Measurements from ENCODE around the gene ELL. TPM values are rescaled to one million over a fixed set of nuclear protein-coding genes. Genes with fewer than 3 reads are reported as not detected.

The ELL gene
- total and polyA plus RNA-seq, 9 of the 15 experiments (the other 6 are each of a cell fraction or from before 2014, with no cell fraction given): 0.24 to 22.5 (median 4.1) TPM

DNA sequence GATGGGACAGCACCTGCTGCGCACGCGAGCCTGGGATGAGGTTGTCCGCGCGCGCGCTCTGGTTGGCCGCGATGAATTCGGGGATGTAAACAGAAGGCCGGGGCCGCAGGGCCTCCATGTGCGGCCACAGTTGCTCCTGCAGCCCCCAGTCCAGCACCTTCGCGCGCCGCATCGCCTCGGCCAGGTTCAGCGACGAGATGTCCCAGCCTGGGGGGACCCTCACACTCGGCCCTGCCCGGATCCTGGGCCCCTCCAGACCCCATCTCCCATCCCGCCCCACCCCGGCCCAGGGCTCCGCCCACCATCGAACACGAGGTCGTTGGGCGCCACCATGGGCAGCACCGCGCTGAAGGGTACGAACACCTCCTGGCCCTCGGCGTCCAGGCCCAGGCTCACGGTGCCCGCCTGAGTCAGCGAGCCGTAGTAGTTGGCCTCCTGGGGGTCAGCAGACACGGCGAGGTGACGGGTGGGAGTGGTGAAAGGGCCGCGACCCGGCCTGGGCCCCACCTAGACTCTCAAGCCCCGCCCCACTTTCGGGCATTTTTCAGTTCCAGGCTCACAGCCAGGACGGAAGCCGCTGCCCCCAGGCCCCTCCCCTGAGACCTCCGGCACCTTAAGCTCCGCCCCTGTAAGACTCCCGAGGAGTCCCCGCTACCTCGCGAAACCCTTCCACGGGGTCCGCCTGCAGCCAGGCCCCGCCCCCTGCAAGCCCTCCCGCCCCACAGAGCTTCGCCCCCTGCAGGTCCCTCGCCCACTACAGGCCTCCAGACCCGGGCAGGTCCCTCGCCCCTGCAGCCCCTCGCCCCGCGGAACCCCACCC lies 85.0 kb downstream of the ELL start (continued):
- TF ChIP-seq, protein P1, sequence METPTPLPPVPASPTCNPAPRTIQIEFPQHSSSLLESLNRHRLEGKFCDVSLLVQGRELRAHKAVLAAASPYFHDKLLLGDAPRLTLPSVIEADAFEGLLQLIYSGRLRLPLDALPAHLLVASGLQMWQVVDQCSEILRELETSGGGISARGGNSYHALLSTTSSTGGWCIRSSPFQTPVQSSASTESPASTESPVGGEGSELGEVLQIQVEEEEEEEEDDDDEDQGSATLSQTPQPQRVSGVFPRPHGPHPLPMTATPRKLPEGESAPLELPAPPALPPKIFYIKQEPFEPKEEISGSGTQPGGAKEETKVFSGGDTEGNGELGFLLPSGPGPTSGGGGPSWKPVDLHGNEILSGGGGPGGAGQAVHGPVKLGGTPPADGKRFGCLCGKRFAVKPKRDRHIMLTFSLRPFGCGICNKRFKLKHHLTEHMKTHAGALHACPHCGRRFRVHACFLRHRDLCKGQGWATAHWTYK (CRISPR knock-in tag; IDR thresholded peaks at IDR 0.05): peak; percentile 34; the same call in 1 of the 2 replicates
- peak; percentile 84 for TF ChIP-seq MYC (IDR thresholded peaks at IDR 0.05; ENCODE audit: low read depth, low read length)
- TF ChIP-seq MYC (CRISPR knock-in tag; IDR thresholded peaks at IDR 0.05; ENCODE audit: borderline replicate concordance, low read depth): peak; percentile 81; the same call in 1 of the 2 replicates
- no peak for TF ChIP-seq ZNF696 (CRISPR knock-in tag; conservative IDR thresholded peaks at IDR 0.05)
- peak; percentile 51 for TF ChIP-seq RBM22 (IDR thresholded peaks at IDR 0.05; ENCODE audit: low read depth, low read length, poor library complexity, severe bottlenecking)
- TF ChIP-seq, protein P2, sequence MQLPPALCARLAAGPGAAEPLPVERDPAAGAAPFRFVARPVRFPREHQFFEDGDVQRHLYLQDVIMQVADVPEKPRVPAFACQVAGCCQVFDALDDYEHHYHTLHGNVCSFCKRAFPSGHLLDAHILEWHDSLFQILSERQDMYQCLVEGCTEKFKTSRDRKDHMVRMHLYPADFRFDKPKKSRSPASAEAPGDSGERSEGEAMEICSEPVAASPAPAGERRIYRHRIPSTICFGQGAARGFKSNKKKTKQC (CRISPR knock-in tag; IDR thresholded peaks at IDR 0.05): no peak
- TF ChIP-seq KDM5B (IDR thresholded peaks at IDR 0.05; ENCODE audit: insufficient replicate concordance, low read depth, low read length): peak; percentile 50
- TF ChIP-seq NR3C1 (CRISPR knock-in tag; IDR thresholded peaks at IDR 0.05): no peak
- peak; percentile 62 for TF ChIP-seq RBFOX2 (IDR thresholded peaks at IDR 0.05; ENCODE audit: low read depth, low read length)
- no peak for TF ChIP-seq SLC30A9 (CRISPR knock-in tag; IDR thresholded peaks at IDR 0.05)
- TF ChIP-seq, protein P3, sequence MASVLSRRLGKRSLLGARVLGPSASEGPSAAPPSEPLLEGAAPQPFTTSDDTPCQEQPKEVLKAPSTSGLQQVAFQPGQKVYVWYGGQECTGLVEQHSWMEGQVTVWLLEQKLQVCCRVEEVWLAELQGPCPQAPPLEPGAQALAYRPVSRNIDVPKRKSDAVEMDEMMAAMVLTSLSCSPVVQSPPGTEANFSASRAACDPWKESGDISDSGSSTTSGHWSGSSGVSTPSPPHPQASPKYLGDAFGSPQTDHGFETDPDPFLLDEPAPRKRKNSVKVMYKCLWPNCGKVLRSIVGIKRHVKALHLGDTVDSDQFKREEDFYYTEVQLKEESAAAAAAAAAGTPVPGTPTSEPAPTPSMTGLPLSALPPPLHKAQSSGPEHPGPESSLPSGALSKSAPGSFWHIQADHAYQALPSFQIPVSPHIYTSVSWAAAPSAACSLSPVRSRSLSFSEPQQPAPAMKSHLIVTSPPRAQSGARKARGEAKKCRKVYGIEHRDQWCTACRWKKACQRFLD (CRISPR knock-in tag; IDR thresholded peaks at IDR 0.05): peak; percentile 56; the same call in 1 of the 2 replicates
- TF ChIP-seq SAP30 (IDR thresholded peaks at IDR 0.05; ENCODE audit: borderline replicate concordance, insufficient read depth, low read depth, low read length, poor library complexity, severe bottlenecking): peak; percentile 88
- peak; percentile 26; the same call in 1 of the 2 replicates for TF ChIP-seq RB1 (IDR thresholded peaks at IDR 0.05; ENCODE audit: low read depth)
- no peak for TF ChIP-seq NR2C2 (CRISPR knock-in tag; IDR thresholded peaks at IDR 0.05)
- peak; percentile 79 for TF ChIP-seq NR2C2 (tag; IDR thresholded peaks at IDR 0.05)
- TF ChIP-seq, protein P4, sequence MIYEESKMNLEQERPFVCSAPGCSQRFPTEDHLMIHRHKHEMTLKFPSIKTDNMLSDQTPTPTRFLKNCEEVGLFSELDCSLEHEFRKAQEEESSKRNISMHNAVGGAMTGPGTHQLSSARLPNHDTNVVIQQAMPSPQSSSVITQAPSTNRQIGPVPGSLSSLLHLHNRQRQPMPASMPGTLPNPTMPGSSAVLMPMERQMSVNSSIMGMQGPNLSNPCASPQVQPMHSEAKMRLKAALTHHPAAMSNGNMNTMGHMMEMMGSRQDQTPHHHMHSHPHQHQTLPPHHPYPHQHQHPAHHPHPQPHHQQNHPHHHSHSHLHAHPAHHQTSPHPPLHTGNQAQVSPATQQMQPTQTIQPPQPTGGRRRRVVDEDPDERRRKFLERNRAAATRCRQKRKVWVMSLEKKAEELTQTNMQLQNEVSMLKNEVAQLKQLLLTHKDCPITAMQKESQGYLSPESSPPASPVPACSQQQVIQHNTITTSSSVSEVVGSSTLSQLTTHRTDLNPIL (CRISPR knock-in tag; IDR thresholded peaks at IDR 0.05): no peak
- no peak for TF ChIP-seq TCF3 (CRISPR knock-in tag; IDR thresholded peaks at IDR 0.05)
- TF ChIP-seq RBM17 (IDR thresholded peaks at IDR 0.05; ENCODE audit: borderline replicate concordance, low read depth, low read length): no peak
- TF ChIP-seq, protein P5, sequence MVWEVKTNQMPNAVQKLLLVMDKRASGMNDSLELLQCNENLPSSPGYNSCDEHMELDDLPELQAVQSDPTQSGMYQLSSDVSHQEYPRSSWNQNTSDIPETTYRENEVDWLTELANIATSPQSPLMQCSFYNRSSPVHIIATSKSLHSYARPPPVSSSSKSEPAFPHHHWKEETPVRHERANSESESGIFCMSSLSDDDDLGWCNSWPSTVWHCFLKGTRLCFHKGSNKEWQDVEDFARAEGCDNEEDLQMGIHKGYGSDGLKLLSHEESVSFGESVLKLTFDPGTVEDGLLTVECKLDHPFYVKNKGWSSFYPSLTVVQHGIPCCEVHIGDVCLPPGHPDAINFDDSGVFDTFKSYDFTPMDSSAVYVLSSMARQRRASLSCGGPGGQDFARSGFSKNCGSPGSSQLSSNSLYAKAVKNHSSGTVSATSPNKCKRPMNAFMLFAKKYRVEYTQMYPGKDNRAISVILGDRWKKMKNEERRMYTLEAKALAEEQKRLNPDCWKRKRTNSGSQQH (CRISPR knock-in tag; IDR thresholded peaks at IDR 0.05): peak; percentile 29; the same call in 1 of the 2 replicates
